Measurements from ENCODE around the gene UBE2D2.

GRCh38 chr5:139660923-139661814 is 100.0 kb downstream of the UBE2D2 start:
- TF ChIP-seq CTCF (IDR thresholded peaks at IDR 0.05 in 4 of 5, conservative IDR thresholded peaks at IDR 0.05 in 1 of 5) (no peak), POLR2A (IDR thresholded peaks at IDR 0.05) (peak in 1 of 2 donors; percentile 33)

Data from gastrocnemius medialis (tissue), 4 donors.